ENCODE measurements around the gene MPP3.

Gene MPP3

GRCh38 chr17:43831633-43832032, 1.3 kb downstream of the MPP3 start:
- no peak for TF ChIP-seq CTCF (IDR thresholded peaks at IDR 0.05; ENCODE audit: low read depth, low read length)
- no peak overlapping the region for H3K4me3 ChIP-seq (ENCODE audit: low read depth, low read length)

- no peak overlapping the region for H3K4me3 ChIP-seq (ENCODE audit: low read depth, low read length)
- TF ChIP-seq CTCF (IDR thresholded peaks at IDR 0.05; ENCODE audit: low read depth, low read length), result no peak
Observed at GRCh38 chr17:43830510-43831140, 2.3 kb downstream of the MPP3 start.

- TF ChIP-seq CTCF (IDR thresholded peaks at IDR 0.05; ENCODE audit: low read depth, low read length), result no peak
- H3K4me3 ChIP-seq (ENCODE audit: low read depth, low read length), result no peak overlapping the region
Observed at GRCh38 chr17:43829738-43830137, 3.2 kb downstream of the MPP3 start.

- no peak for TF ChIP-seq CTCF (IDR thresholded peaks at IDR 0.05; ENCODE audit: low read depth, low read length)
Observed at GRCh38 chr17:43827596-43827995, 5.3 kb downstream of the MPP3 start.

GRCh38 chr17:43826206-43826605, 6.7 kb downstream of the MPP3 start:
- no peak overlapping the region for H3K4me3 ChIP-seq (ENCODE audit: low read depth, low read length)
- no peak for TF ChIP-seq CTCF (IDR thresholded peaks at IDR 0.05; ENCODE audit: low read depth, low read length)

More at GRCh38 chr17:43827596-43827995, 5.3 kb downstream of the MPP3 start:
- no peak overlapping the region for H3K4me3 ChIP-seq (ENCODE audit: low read depth, low read length)

- H3K4me3 ChIP-seq (ENCODE audit: low read depth, low read length), result no peak overlapping the region
- TF ChIP-seq CTCF (IDR thresholded peaks at IDR 0.05; ENCODE audit: low read depth, low read length), result no peak
Observed at GRCh38 chr17:43825567-43825966, 7.4 kb downstream of the MPP3 start.

- TF ChIP-seq CTCF (IDR thresholded peaks at IDR 0.05; ENCODE audit: low read depth, low read length), result no peak
- no peak overlapping the region for H3K4me3 ChIP-seq (ENCODE audit: low read depth, low read length)
Observed at GRCh38 chr17:43823350-43824084, 9.4 kb downstream of the MPP3 start.

Data from WI38 (cell line).